8988T (cell line): ENCODE data around the gene PSKH1.
"Not testable (repeated sequence)": the region's sequence is repeated elsewhere in the genome, so short reads cannot be mapped to it uniquely, and the experiment has no call there.

Experiments used
- DNase-seq: peaks from one replicate; pipeline ENCODE4 v3.0.0; 2011

The PSKH1 gene

DNA sequence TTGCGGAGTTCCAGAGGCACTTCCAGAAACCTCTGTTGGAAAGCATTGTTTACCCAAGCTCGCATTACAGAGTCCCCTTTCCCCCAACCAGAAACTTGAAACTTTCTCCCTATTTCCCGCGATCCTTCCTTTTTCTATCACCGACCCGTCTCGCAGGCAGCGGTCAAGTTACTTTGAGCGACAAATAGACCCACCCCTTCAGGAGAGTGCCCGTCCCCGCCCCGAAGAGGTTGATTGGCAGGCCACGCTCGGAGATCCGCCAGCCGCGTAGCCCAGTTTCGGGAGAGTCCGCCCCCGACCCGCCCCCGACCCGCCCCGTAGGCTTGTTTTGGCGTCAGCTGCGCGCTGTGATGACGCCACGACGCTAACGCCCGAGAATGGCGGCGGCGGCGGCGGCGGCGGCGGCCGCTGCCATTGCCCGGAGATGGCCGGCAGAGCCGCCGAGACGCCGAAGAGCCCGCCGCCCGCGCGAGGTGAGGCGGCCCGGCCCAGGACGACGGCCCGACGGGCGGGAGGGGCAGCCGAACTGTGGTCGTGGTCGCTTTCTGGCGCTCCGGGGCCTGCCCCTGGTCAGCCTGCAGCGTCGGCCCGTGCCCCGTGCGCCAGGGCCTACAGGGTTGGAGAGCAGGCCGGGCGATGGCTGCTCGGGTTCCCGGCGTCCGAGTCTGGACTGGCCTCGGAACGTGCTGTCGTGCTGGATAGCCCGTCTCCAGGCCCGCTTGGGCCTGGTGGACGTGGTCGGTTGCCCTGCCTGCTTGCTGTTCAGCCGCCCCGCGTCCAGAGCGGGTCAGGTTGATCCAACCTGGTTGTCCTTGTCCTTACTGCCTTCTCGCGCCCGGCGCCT, at the start of gene PSKH1:
PSKH1 (plus strand) TSS at position 356 of the 844 bp plus-strand sequence. CDS start 15,496 bp downstream, outside the sequence.
- DNase-seq: peak; percentile 100

DNA sequence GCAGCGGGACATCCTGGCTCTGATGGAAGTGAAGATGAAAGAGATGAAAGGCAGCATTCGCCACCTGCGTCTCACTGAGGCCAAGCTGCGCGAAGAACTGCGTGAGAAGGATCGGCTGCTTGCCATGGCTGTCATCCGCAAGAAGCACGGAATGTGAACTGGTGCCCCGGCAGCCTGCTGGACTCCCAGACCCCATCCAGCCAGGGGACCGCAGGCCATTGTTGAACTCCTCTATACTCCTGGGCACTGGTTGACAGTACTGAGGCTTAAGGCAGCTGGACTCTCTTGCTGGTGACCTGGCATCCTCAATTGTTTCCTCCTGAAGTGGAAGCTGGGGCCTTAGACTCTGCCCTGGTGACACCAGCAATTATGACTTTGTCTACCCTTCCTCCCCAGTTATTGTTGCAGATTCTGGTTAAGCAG, 49.7 kb upstream of the PSKH1 start:
- DNase-seq: no peak

DNA sequence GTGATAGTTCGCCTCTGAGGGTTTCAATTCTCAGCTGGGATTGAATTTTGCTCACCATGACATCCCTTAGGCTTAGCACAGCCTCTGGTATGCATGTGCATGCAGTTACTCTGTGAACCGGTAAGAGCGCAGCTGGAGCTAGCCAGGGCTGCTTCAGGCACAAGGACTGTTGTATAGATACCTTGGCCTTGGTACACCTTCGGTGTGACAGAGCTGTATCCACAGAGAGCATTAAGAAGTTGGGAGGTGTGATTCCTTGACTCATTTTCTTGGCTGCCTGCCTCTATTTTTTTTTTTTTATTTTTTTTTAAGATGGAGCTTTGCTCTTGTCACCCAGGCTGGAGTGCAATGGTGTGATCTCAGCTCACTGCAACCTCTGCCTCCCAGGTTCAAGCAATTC, 48.6 kb upstream of the PSKH1 start:
- no peak for DNase-seq

DNA sequence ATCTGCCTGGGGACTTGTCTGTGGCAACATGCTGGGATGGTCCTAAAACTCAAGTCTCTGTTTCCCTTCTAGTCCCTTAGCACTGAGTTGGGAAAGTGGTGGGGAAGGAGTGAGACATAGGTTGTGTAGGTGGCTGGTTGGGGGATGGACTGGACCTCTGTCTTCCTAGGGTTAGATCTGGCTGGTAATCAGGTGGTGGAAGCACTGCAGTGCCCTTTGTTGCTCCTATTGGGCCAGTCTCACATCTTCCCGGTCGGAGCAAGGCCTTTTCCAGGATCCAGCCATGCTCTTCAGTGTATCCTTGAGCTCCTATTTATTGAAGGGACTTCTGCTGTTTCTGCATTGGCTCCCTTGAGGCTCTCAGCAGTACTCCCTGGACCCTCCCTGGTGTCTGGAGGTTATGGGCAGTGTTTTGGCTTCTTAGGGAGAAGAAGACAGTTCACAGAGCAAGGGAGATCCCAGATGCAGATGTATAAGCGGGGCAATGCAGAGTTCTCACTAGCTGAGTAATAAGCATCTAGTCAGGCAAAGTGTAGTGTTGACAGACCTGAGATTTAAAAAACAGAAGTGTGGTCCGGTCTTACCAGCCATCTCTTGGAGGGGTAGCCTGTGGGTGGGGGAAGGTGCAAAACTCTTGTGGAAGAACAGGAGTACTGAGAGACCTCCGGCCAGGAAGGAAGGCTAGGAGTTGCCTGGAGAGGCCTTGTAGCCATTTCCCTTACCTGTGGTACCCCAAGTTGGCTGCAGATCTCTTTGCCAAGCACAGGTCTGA, 47.6 kb upstream of the PSKH1 start:
- DNase-seq: no peak

GRCh38 chr16:67846063-67846319, 47.1 kb upstream of the PSKH1 start:
- no peak for DNase-seq

- DNase-seq: peak; percentile 99
Observed at GRCh38 chr16:67846320-67847063, 46.6 kb upstream of the PSKH1 start, which contains the start of gene NUTF2. Gene NUTF2 (plus strand): TSS chr16:67846933. CDS start chr16:67865131, 18,198 bp downstream.

DNA sequence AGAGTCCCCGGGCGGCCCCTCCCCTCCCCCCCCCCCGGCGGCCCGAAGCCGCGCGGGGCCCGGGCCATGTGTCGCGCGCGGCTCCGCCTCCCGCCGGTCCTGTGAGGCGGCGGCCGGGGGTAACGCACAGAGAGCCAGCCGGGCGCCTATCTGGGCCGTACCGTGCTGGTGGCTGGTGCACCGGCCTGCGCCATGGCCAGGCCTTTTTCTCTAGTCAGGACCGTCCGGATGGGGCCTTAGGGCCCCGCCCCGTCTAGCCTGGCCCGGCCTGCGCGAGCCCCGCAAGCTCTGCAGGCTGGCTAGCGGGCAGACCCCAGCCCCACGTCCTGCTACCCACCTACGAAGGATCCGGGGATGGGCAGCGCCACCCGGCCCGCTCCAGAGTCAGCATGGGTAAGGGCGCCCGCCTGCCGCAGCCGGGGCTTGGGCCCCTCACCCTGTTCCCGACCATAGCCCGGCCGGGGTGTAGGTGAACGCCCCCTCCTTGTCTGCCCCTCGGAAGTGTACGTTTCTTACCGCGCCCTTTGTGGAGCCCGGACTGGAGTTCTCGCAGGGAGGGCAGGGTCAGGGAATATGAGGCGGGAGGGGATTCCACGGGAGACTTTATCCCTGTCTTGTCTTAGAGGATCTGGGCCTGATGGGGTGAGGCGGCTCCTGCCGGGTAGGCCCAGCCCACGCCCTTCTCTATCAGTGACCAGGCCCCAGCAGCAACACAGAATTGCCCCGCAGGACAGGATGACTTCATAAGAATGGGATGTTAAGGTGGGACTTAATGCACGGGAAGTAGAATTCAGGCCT, 45.8 kb upstream of the PSKH1 start, which contains the start of gene CENPT:
CENPT (minus strand) TSS at position 630 of the 798 bp plus-strand sequence. CDS start 13,834 bp downstream, outside the sequence.
- DNase-seq: peak; percentile 76

DNA sequence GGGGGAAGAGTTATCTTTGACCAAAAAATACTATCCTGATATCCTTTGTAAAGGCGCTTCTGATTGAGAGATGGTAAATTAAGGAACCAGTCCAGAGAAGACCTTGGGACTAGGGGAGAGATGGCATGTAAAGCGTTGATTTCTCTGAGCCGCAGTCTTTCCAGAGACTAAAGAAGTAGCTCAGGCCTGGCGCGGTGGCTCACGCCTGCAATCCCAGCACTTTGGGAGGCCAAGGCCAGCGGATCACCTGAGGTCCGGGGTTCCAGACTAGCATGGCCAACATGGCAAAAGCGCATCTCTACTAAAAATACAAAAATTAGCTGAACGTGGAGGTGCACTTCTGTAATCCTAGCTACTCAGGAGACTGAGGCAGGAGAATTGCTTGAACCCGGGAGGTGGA, 44.9 kb upstream of the PSKH1 start:
- DNase-seq: no peak

DNA sequence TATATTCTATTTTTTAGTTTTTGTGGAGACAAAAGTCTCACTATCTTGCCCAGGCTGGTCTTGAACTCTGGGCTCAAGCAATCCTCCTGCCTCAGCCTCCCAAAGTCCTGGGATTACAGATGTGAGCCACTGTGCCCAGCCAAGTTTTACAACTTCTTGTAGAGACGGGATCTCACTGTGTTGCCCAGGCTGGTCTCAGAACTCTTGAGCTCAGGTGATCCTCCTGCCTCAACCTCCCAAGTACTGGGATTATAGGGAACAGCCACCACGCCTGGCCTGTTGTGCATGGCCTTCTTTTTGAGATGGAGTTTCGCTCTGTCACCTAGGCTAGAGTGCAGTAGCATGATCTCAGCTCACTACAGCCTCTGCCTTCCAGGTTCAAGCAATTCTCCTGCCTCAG, 39.4 kb upstream of the PSKH1 start:
- no peak for DNase-seq

- DNase-seq: no peak
Observed at GRCh38 chr16:67855789-67856188, 37.3 kb upstream of the PSKH1 start.

DNA sequence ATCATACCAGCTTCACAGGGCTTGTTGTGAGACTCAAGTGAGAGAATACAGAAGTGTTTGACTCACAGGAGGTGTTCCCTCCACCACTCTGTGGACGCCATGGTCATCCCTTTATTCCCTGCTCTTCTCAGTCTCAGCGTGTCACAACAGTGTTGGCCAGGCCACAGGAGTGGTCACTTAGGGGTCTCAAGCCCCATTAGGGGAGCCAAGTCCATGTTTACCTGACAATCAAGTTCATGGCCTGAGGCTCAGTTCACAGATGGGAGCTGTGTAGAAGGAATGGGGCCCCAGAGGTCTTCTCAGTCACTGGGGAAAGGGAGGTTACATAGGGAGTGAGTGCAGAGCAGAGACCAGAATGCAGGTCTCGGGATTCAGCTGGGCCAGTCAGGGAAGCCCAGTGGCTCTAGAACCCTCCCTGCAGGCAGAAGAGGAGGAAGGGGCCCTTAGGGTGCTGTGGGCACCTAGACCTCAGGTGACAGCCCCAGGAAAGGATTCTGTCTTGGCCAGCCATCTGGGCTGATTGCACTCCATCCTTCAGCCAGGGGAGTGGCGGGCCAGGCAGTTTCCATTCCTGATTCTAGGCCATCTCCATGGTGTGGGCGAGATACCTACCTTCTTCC, 36.0 kb upstream of the PSKH1 start:
- no peak for DNase-seq

DNA sequence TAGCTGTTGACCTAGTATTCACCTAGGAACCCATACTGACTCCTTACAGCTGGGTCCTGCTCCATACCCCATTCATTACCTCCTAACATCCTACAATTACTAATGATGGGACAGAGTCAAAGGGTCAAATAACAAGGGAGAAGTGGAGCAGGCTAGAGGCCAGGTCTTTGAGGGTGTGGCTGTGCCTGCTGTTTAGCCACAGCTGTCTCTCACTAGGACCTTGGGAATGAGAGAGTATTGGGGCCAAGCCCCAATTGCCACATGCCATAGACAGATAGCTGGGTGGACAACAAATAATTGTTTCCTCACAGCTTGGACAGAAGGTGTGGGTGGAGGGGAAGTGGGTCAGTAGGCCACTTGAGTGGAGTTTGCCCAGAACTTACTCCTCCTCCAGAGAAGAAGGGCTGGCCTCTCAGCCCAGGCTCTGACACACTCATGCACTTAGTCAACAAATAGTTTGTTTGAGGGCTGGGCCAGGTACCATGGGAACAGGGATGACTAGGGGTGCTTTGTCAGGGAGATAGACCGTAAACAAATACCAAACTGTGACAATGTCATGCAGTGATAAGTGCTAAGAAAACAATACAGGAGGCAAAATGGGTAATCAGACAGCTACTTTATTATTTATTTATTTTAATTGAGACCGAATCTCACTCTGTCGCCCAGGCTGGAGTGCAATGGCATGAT, 35.4 kb upstream of the PSKH1 start:
- no peak for DNase-seq

DNA sequence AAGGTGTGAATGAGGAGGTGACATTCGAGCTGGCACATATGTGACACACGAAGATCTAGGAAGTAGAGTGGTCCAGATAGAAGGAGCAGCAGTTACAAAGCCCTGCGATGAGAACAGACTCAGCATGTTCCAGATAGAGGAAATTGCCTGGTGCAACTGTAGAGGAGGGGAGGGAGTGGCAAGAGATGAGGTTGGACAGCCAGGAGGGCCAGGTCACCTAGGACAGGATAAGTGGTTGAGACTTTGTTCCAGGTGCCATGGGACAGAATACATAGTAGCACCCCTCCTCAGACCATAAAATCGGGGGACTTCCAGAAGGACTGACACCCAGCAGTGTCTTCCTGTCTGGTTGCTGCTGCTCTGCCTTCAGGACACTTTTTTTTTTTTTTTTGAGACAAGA, 34.6 kb upstream of the PSKH1 start:
- no peak for DNase-seq

DNA sequence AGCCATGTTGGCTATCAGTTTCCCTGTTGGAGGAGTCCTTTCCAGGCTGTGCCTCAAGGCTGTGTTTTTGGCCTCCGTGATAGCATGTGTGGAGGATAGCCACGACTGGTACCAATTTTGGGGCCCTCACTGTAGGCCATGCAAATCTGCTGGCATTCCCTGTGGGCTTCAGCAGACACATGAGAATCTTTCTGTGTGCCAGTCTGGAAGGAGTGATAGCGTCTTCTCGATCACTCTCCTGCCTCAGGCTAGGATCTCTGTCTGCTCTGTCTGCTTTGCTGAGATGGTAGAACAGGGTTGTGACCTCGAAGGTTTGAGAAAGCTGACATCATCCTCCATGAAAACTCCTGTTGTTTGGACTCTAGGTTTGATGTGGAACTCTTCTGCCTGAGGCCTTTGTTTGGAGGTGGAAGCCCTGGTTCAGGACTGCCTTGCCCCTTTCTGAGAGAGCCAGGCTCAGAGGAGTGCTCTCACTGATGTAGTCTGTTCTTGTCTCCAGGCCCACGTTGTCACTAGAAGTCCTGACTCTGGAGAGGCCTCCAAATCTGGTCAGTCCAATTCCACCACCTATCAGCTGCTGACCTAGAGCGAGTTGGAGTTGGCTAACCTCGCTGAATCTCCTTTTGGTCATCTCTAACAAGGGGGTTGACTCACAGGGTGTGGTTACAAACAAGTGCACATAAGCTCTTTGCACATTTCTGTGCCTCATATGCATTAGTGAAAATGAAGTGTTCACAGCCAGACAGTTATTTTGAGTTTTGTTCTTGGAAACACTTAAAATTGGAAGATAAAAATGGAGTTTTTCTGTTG, 32.3 kb upstream of the PSKH1 start:
- DNase-seq: no peak

DNA sequence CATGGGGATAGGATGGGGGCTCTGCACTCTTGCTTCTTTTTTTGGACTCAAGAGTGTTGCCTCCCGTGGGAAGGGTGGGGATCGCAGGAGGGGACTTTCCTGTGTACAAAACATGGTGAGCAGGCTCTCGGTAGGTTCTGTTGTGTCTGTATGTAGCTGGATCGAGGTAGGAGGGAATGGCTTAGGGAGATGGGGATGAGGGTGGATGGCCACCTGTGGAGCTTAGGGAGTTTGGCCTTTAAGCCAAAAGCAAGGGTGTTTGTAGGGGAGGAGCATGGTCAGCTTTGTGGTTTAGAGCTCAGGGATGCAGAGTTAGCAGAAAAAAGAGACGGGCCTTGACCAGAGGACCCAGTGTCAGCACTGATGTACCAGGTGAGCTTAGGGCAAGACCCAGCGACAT, 31.2 kb upstream of the PSKH1 start:
- no peak for DNase-seq

GRCh38 chr16:67862623-67863583, 30.2 kb upstream of the PSKH1 start:
- DNase-seq: no peak

DNA sequence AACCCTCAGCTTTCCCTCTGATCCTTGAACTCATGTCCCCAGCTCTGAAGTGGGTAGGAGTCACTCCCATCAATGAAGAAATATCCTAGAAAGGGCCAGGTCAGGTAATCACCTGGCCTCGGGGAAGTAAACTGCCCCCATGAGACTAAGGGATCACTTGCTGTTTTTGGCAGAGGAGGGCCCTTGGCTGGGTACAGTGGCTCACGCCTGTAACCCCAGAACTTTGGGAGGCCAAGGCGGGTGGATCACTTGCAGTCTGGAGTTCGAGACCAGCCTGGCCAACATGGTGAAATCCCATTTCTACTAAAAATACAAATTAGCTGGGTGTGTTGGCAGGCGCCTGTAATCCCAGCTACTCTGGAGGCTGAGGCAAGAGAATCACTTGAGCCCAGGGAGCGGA, 29.0 kb upstream of the PSKH1 start:
- DNase-seq: not testable (repeated sequence)

DNA sequence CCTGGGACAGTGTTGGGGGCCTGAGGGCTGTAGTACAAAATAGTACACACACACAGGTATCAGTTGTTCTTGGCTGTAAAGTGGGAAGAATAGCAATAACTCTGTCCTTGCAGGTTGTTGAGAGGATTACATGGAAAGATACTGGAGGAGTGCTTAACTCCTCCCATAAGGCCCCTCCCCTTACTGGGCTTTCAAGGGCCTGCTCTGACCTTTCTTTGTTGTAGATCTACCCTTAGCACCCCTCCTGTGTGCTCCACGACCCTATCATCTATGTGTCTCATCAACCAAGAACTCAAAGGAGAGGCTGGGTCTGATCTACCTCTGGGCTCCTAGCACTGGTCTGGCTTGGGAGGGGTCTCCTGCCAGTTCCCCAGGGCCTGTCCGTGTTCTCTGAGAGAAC, 28.5 kb upstream of the PSKH1 start:
- no peak for DNase-seq

DNA sequence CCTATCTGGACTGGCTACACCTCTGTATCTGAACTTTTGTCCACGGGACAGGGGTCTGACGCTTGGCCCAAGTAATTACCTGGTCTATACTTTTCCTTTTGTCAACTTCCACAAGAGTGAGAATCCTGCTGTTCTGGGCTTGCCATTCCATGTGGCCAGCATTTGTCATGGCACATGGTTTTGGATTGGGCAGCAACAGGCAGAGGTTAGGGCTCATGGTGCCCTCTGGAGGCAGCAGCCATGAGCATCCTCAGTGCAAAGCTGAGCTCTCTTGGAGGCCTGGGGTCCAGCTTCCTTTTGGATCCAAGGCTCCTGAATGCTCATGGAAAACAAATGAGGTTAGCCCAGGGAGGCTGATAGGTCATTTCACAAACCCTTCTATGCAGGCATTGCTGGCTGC, 27.7 kb upstream of the PSKH1 start:
- DNase-seq: peak; percentile 87
